ENCODE results near the gene BANF2. TPM values are rescaled to one million over a fixed set of nuclear protein-coding genes. Genes with fewer than 3 reads are reported as not detected.

BANF2 gene
- total RNA-seq, 1 experiment from 2014 or later, result not detected

- CTCF ChIA-PET, result no interaction called here
- intact Hi-C loops (cut with micrococcal nuclease), result no loop called here
- H4K20me1 ChIP-seq (ENCODE audit: low read length), result peaks cover 55% of the 10 kb centered on the region
Observed at GRCh38 chr20:17678295-17678694, 21.5 kb upstream of the BANF2 start.

GRCh38 chr20:17678886-17679285 lies 20.9 kb upstream of the BANF2 start:
- Histone ChIP-seq H3K27me3 (ENCODE audit: low read length) (peaks cover 8% of the 10 kb centered on the region), H3K9me3 (ENCODE audit: low read length) (no peaks in the 10 kb centered on the region), H3K9ac (ENCODE audit: low read length) (no peak overlapping the region), H4K20me1 (ENCODE audit: low read length) (peaks cover 54% of the 10 kb centered on the region), H3K4me1 (ENCODE audit: insufficient read depth, low read length) (peaks cover 19% of the 10 kb centered on the region), H3F3A (ENCODE audit: low read length, unreplicated experiment) (no peaks in the 10 kb centered on the region), H3K4me2 (ENCODE audit: low read length) (peak overlapping the region; percentile 91; the same call in 1 of the 2 replicates), H2AFZ (ENCODE audit: low read length) (no peak overlapping the region), H3K9me2 (replicated peaks; ENCODE audit: low read length) (no peaks in the 10 kb centered on the region), H3K79me2 (ENCODE audit: low read length) (peaks cover 71% of the 10 kb centered on the region), H3K36me3 (ENCODE audit: low read depth, low read length) (peaks cover 34% of the 10 kb centered on the region), H3K27ac (ENCODE audit: low read length) (no peak overlapping the region), H3K4me3 (ENCODE audit: low read length) (no peak overlapping the region)
- intact Hi-C loops (cut with micrococcal nuclease), result no loop called here
- POLR2A ChIA-PET (ENCODE audit: unreplicated experiment), result no interaction called here
- no TSS peak for BruUV-seq (replicated peaks)
- ATAC-seq, result no peak
- CTCF ChIA-PET, result no interaction called here
- no peak for DNase-seq
- TF ChIP-seq EZH2phosphoT487 (IDR thresholded peaks at IDR 0.05; ENCODE audit: borderline replicate concordance, low read length) (no peak), EZH2 (IDR thresholded peaks at IDR 0.05; ENCODE audit: low read length, unreplicated experiment) (no peak)
- TF ChIP-seq, protein P1, sequence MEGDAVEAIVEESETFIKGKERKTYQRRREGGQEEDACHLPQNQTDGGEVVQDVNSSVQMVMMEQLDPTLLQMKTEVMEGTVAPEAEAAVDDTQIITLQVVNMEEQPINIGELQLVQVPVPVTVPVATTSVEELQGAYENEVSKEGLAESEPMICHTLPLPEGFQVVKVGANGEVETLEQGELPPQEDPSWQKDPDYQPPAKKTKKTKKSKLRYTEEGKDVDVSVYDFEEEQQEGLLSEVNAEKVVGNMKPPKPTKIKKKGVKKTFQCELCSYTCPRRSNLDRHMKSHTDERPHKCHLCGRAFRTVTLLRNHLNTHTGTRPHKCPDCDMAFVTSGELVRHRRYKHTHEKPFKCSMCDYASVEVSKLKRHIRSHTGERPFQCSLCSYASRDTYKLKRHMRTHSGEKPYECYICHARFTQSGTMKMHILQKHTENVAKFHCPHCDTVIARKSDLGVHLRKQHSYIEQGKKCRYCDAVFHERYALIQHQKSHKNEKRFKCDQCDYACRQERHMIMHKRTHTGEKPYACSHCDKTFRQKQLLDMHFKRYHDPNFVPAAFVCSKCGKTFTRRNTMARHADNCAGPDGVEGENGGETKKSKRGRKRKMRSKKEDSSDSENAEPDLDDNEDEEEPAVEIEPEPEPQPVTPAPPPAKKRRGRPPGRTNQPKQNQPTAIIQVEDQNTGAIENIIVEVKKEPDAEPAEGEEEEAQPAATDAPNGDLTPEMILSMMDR (conservative IDR thresholded peaks at IDR 0.05; ENCODE audit: low read depth, low read length), result no peak

More at GRCh38 chr20:17678295-17678694, 21.5 kb upstream of the BANF2 start:
- Histone ChIP-seq H3K9ac (ENCODE audit: low read length) (no peak overlapping the region), H3F3A (ENCODE audit: low read length, unreplicated experiment) (no peaks in the 10 kb centered on the region), H3K4me3 (ENCODE audit: low read length) (no peak overlapping the region), H3K9me2 (replicated peaks; ENCODE audit: low read length) (no peaks in the 10 kb centered on the region), H3K79me2 (ENCODE audit: low read length) (peaks cover 77% of the 10 kb centered on the region), H3K4me2 (ENCODE audit: low read length) (no peak overlapping the region), H3K4me1 (ENCODE audit: insufficient read depth, low read length) (peaks cover 19% of the 10 kb centered on the region), H3K36me3 (ENCODE audit: low read depth, low read length) (peaks cover 34% of the 10 kb centered on the region), H3K27me3 (ENCODE audit: low read length) (peaks cover 2% of the 10 kb centered on the region), H3K27ac (ENCODE audit: low read length) (no peak overlapping the region), H2AFZ (ENCODE audit: low read length) (no peak overlapping the region), H3K9me3 (ENCODE audit: low read length) (no peaks in the 10 kb centered on the region)
- DNase-seq (no peak), ATAC-seq (no peak)
- TF ChIP-seq EZH2phosphoT487 (IDR thresholded peaks at IDR 0.05; ENCODE audit: borderline replicate concordance, low read length) (no peak), EZH2 (IDR thresholded peaks at IDR 0.05; ENCODE audit: low read length, unreplicated experiment) (no peak)
- TF ChIP-seq, protein P1 (conservative IDR thresholded peaks at IDR 0.05; ENCODE audit: low read depth, low read length), result no peak
- no TSS peak for BruUV-seq (replicated peaks)
- POLR2A ChIA-PET (ENCODE audit: unreplicated experiment), result no interaction called here

Measured in PC-3 (cell line).